Activated naive CD4-positive, alpha-beta T cell treated with anti-CD3 and anti-CD28 coated beads, Interleukin-2, amount 50 U/mL, for 72 hours (primary cell): Measurements from ENCODE around the gene DPP10. TPM values are rescaled to one million over a fixed set of nuclear protein-coding genes. Genes with fewer than 3 reads are reported as not detected.
"Not testable (repeated sequence)": the region's sequence is repeated elsewhere in the genome, so short reads cannot be mapped to it uniquely, and the experiment has no call there.

Source experiments
- ATAC-seq, 2 donors: fragments of 150-1000 bp; cut with Tn5 transposase; 2 replicates each; pipeline ENCODE4 v1.10.0; 2021; ENCODE audit warnings: mild to moderate bottlenecking in 2 of 2, moderate library complexity in 2 of 2
- DNase-seq, 2 donors: peaks; one replicate each; pipeline ENCODE4 v3.0.0; 2021 to 2022; ENCODE audit warnings: low spot score in 2 of 2
- H3K27ac Mint-ChIP-seq, 2 donors: one replicate each; pipeline ENCODE4 v1.8.0; 2022; ENCODE audit warnings: mild to moderate bottlenecking in 2 of 2, mixed read lengths in 2 of 2
- H3K36me3 Mint-ChIP-seq, 2 donors: one replicate each; pipeline ENCODE4 v1.8.0; 2022; ENCODE audit warnings: mixed read lengths in 2 of 2
- H3K9me3 Mint-ChIP-seq, 2 donors: one replicate each; pipeline ENCODE4 v1.8.0; 2022; ENCODE audit warnings: mixed read lengths in 2 of 2
- total RNA-seq, 2 donors: library from RNA; stranded (reverse); gene quantifications; one replicate each; pipeline ENCODE4 v1.2.3, GENCODE V29; 2022

DPP10 gene
- total RNA-seq, 2 donors from 2014 or later: not detected

DNA sequence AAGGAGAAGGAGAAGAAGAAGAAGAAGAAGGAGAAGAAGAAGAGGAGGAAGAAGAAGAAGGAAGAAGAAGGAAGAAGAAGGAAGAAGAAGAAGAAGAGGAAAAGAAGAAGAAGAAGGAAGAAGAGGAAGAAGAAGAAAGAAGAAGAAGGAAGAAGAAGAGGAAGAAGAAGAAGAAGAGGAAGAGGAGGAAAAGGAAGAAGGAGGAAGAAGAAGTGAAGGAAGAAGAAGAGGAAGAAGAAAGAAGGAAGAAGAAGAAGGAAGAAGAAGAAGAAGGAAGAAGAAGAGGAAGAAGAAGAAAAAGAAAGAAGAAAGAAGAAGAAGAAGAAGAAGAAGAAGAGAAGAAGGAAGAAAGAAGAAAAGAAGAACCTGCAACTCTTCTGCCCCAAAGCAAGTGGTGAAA, 942.0 kb downstream of the DPP10 start:
- Mint-ChIP-seq H3K9me3 (peaks cover 23 to 33% of the 10 kb centered on the region in 2 donors), H3K36me3 (peaks cover 6 to 22% of the 10 kb centered on the region in 2 donors), H3K27ac (no peak overlapping the region)
- ATAC-seq (no peak), DNase-seq (no peak)

DNA sequence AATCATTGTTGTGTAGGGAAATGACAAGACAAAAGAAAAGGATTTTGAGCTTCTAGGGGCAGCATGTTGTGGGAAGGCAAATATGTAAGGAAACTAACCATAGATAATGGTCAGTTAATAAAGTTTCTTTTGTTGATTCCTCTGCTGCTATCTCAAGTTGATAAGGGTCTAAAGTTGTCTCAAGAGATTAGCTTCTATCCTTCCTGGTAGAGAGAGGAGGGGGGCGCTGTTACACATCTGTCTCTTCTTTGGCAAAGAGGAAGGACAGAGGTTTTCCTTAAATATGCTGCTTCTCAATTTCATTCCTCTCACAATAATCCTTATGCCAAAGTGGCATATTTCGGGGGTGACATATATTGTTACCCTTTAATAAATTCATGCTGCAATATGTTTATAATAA, 944.0 kb downstream of the DPP10 start:
- Mint-ChIP-seq H3K36me3 (peaks cover 0 to 4% of the 10 kb centered on the region in 2 donors), H3K9me3 (peaks cover 11 to 24% of the 10 kb centered on the region in 2 donors), H3K27ac (no peak overlapping the region)
- DNase-seq (no peak), ATAC-seq (no peak)

DNA sequence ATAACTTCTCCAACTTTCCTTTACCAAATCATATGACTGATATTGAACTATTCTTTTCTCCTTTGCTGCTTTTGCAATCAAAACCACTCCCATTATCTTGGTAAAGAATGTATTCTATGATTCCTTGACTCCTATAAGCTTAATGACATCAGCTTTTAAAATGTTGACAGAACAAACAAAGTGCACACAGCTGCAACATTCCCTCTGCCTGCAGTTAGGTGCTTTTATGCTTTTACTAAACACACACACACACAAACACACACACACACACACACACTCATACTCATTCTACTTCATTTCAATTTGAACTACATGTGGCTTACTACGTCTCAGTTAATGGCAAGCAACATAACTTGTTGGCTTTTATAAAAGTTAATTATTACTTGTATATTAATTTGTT, 946.6 kb downstream of the DPP10 start:
- ATAC-seq (no peak), DNase-seq (no peak)
- H3K9me3 Mint-ChIP-seq: peaks cover 8 to 23% of the 10 kb centered on the region in 2 donors
- H3K27ac Mint-ChIP-seq: no peak overlapping the region
- no peaks in the 10 kb centered on the region for H3K36me3 Mint-ChIP-seq

DNA sequence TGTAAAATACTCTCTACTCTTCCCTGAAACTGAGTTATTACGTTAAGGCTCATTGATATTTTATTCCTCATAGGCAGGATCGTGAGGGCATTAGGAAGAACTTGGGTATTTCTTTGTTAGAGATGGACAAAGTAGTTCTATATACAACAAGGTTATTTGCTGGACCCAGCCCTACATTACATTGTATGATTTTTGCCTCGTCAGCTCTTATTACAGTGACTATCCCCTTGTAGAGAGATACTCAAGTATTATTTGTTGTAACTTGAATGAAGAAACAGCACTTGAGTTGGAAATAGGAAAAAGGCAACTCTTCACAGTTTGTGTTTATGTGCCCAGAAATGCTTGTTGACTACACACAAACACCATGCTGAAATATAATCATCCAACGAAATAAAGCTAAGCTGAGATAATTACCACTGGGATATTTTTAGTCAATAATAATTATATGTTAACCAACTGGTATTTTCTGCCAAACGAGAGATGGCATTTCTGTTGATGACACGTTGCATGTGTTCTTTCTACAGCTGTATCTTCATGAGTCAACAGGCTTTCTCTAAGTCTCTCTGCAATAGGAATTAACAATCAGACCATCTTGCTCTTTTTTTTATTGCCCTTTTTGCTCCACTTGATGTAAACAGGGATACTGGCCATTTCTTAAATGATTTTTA, 947.6 kb downstream of the DPP10 start:
- ATAC-seq: no peak
- DNase-seq: no peak
- Mint-ChIP-seq H3K9me3 (peaks cover 3 to 15% of the 10 kb centered on the region in 2 donors), H3K27ac (no peak overlapping the region), H3K36me3 (no peaks in the 10 kb centered on the region)

DNA sequence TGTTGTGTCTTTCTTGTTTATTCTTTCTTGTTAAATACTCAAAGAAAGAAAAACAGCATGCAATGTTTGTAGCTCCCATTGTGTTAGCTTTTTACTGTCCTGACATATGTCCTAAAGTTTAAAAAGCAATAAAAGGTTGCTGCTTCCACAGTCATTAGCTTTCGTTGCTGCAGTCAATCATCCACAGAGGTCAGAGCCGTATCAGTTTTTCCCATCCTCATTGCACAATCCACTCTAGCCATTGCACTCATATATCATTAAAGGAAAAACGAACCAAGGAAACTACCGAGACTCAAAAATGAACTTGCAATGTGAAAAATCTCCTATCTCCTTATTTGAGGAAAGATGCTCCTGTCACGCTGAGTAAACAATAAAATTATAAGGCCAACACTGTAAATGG, 954.1 kb downstream of the DPP10 start:
- Mint-ChIP-seq H3K36me3 (no peaks in the 10 kb centered on the region), H3K9me3 (peaks cover 10 to 18% of the 10 kb centered on the region in 2 donors), H3K27ac (no peak overlapping the region)
- ATAC-seq: no peak
- no peak for DNase-seq

DNA sequence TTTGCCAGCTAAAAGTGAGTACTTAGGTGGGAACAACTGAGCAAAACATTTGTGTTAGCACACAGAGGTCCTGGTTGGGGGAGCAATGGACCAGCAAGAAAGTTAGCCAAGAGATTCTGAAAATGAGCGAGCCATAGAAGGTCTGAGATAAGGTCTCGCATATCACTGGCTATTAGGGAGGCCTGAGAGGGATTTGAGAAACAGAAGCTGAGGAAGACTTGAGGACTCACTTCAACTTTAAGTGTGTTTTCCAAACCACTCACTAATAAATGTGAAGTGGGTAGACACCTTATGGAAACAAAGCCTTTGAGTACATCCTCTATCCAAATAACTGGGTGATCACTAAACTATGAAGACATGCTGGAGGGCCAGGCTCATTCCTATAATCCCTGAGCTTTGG, 958.5 kb downstream of the DPP10 start:
- ATAC-seq: no peak
- no peak for DNase-seq
- Mint-ChIP-seq H3K27ac (no peak overlapping the region), H3K9me3 (peaks cover 0 to 11% of the 10 kb centered on the region in 2 donors), H3K36me3 (no peaks in the 10 kb centered on the region)

DNA sequence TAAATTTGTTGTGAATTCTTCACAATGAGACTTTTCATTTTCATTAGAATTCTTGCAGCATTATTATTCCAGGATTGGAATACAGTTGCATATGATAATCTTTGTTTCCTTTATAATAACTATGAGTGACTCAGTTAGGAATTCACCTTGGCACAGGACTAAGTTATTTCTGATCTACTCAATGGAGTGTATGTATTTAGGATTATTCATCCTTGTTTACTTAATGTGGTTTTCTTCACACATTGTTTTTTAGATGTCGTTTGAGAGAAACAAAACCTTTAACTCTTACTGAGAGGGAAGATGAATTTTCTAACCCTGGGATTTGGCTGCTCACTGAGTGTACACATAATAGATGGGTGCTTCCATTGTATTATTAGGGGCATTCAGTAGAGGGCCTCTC, 970.1 kb downstream of the DPP10 start:
- H3K27ac Mint-ChIP-seq: no peak overlapping the region
- H3K9me3 Mint-ChIP-seq: peaks cover 5 to 23% of the 10 kb centered on the region in 2 donors
- no peaks in the 10 kb centered on the region for H3K36me3 Mint-ChIP-seq
- no peak for ATAC-seq
- DNase-seq: no peak

DNA sequence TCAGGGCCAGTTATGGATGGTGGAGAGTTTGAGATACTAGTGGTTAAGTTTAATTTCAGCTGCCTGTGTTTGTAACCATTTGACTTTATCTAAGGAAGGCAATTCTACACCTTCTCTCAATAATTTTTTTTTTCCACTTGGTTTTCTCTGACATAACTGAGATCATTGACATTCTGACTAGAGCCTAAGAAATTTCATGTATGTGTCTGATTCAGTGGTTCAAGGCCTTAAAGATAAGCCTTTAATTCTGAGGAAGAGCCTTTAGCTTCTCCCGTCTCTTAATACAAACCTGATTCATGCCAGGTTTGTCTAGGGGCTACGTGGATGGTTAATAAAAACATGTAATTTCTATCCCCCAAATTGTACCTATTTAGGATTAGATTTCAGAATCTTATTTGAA, 971.4 kb downstream of the DPP10 start:
- Mint-ChIP-seq H3K36me3 (peaks cover 0 to 5% of the 10 kb centered on the region in 2 donors), H3K9me3 (peaks cover 12 to 26% of the 10 kb centered on the region in 2 donors), H3K27ac (no peak overlapping the region)
- ATAC-seq: no peak
- no peak for DNase-seq

DNA sequence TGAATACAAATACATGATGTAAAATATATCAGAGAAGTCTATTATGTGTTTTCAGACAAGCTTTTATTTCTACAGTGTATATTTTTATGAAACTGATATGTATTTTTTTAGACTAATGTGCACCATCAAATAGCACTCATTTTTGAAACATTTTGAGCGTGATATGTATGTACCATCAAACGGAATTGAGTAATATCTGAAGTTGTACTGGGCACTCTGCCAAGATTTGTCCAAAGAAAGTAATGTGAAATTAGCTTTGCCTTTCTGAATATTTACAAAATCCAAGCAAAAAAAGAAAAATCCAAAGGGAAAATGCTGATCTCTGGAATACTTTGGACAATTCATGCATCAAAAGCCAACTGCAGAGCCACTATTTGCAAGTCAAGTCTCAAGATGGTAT, 972.0 kb downstream of the DPP10 start:
- Mint-ChIP-seq H3K36me3 (peaks cover 0 to 9% of the 10 kb centered on the region in 2 donors), H3K9me3 (peaks cover 12 to 30% of the 10 kb centered on the region in 2 donors), H3K27ac (no peak overlapping the region)
- DNase-seq (no peak), ATAC-seq (no peak)

DNA sequence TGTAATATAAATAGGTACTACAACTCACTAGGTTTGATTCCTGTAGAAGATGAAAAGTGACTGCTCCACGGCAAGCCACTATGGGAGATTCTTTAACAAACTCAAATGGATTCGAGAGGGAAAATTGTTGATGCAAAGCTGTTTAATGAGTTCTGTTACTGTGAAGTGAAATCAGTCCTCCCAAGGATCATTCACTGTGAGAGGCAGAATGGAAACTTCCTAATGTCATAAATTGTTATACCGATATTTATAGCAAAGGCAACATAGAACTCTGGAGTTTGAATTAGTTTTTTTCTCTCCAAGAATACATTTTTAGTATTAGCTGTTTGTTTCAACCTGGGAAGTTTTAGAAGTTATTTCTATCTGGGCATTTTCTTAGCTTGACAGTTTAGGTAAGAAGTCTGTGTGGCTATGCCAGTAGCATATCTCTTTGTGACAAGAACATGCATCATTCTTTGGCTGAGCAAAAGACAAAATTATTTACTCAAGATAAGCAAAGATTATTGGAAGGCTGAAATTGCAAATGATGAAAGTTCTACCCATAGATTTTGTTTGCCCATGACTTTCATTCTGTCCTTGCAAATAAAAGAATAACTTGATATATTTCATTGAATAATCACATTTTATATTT, 979.7 kb downstream of the DPP10 start:
- Mint-ChIP-seq H3K27ac (no peak overlapping the region), H3K36me3 (peaks cover 0 to 9% of the 10 kb centered on the region in 2 donors), H3K9me3 (peaks cover 19 to 21% of the 10 kb centered on the region in 2 donors)
- ATAC-seq (no peak), DNase-seq (no peak)

DNA sequence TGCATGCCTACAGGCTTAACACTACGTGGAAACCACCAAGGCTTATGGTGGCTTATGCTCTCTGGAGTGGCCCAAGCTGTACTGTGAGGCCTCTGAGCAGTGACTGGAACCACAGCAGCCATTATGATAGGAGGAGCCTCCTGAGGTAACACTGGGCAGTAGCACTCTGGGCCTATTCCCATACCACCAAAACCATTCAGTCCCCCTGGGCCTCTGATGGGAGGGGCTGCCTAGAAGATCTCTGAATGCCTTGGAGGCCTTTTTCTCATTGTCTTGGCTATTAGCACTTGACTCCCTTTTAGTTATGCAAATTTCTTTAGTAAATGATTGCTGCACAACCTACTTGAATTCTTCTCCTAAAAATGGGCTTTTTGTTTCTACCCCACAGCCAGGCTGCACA, 985.0 kb downstream of the DPP10 start:
- no peak for DNase-seq
- no peak for ATAC-seq
- peaks cover 20 to 28% of the 10 kb centered on the region in 2 donors for H3K9me3 Mint-ChIP-seq
- H3K27ac Mint-ChIP-seq: no peak overlapping the region
- peaks cover 0 to 6% of the 10 kb centered on the region in 2 donors for H3K36me3 Mint-ChIP-seq

DNA sequence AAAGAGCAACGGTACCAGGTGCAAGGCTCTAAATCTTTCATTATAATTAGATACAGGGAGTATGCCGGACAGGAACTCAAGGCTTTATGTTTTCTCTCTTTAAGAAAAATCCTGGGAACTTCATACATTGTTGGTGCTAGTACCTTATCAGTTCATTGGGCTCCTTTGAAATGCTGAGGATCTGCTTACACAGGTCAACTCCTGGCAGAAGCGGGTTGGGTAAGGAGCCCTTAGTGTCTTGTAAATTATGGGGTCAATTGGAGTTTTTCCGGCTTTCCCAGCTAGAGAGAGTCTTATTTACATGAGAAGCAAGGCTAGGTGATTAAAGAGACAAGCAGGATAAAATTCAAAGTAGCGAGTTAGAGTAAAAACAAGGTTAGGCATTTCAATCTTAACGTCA, 998.3 kb downstream of the DPP10 start:
- not testable (repeated sequence) for DNase-seq, ATAC-seq, H3K36me3 Mint-ChIP-seq, H3K27ac Mint-ChIP-seq
- peaks cover 10 to 19% of the 10 kb centered on the region in 2 donors for H3K9me3 Mint-ChIP-seq

DNA sequence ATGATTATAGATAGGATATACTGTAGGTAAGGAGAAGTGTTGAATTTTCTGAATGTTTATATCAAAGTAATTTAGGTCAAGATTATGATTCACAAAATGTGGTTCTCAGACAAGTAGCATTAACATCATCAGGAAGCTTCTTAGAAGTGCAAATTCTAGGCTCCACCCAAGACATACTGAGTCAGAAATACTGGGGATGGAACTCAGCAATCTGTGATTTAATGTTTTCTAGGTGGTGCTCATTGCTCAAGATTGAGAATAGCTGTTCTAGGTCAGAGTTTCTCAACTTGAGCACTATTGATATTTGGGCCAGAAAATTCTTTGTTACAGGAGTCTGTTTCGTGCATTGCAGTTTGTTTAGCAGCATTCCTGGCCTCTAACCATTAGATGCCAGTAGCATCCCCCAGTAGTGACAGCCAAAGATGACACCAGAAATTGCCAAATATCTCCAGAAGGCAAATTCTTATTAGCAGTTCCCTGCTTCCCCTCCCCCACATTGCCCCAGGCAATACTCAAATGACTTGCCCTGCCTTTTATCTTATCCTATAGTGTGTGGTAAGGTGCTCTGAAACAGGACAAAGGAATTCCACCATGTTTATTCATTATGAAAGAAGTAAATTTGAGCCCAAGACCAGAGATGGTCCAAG, 1001.2 kb downstream of the DPP10 start:
- H3K27ac Mint-ChIP-seq: no peak overlapping the region
- H3K9me3 Mint-ChIP-seq: peaks cover 26 to 35% of the 10 kb centered on the region in 2 donors
- ATAC-seq (no peak), DNase-seq (no peak)
- H3K36me3 Mint-ChIP-seq: peaks cover 8 to 14% of the 10 kb centered on the region in 2 donors

DNA sequence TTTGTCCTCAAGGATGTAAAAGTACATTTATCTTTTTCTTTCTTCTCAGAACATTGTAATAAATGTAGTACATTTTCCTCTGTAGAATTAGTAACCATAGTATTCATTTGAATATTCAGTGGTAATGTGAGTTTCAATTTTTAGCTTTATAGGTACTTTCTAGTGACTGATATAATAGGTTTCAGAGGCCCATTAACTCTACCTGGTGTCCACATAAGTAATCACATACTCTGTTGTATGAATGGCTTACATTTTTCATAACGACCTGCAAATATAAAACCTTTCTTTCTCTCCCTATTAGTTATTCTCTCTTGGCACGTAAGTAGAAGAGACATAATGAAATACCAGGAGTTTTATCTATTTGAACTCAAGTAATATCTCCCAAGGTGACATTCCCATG, 1017.6 kb downstream of the DPP10 start:
- Mint-ChIP-seq H3K9me3 (peaks cover 5 to 14% of the 10 kb centered on the region in 2 donors), H3K36me3 (no peaks in the 10 kb centered on the region), H3K27ac (no peak overlapping the region)
- DNase-seq: no peak
- no peak for ATAC-seq

DNA sequence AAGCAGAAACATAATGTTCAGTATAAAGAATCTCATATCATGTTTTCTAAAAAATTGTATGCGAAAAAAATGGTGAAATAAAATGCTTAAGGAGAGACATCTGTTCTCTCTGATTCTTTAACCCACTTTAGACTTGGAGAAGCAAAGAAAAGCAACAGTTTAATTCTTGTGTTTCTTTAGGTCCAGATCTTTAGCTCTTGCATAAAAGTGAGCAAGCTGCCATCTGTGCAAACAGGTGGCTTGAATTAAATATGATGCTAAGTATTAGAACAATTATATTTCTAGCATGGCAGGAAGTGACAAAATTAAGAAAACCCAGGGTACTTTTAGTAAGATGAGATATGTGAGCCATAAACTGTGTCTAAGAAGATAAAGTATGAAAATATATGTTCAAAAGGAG, 1038.3 kb downstream of the DPP10 start:
- H3K36me3 Mint-ChIP-seq: no peaks in the 10 kb centered on the region
- ATAC-seq (no peak), DNase-seq (no peak)
- H3K9me3 Mint-ChIP-seq: peaks cover 16 to 36% of the 10 kb centered on the region in 2 donors
- no peak overlapping the region for H3K27ac Mint-ChIP-seq

DNA sequence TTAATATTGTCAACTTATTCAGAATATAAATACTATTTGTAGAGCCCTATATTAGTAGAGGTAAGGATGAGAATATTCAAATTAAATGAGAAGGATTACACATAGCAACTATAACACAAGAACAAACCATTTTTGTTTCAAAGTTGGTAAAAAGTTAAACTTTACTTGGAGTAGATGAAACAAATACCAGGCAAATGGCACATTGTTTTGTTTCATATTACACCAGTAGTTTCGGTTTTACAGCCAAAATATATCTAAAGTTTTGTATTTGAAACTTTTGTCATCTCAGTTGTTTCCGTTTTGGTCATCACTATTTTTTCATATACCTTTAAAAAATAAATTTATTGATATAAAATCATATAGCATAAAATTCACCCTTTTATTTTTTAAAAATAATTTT, 1039.4 kb downstream of the DPP10 start:
- ATAC-seq (no peak), DNase-seq (no peak)
- peaks cover 9 to 28% of the 10 kb centered on the region in 2 donors for H3K9me3 Mint-ChIP-seq
- no peak overlapping the region for H3K27ac Mint-ChIP-seq
- no peaks in the 10 kb centered on the region for H3K36me3 Mint-ChIP-seq

DNA sequence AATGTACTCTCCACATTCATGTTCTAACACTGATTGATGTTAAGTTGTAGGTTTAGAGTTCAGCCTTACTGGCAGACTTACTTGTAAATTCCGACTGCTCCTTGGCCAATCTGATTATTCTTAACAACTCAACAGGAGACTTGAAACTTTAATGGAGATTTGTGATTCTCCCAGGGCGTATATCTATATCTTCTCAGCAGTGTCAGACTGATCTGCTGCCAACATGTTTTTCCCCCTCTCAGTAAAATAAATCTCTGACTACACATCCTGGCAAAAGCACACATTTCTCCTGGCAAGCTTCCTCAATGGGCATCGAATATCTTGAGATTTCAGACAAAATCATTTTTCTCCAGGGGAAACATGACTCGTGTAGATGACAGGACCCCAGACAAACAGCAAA, 1041.2 kb downstream of the DPP10 start:
- H3K27ac Mint-ChIP-seq: no peak overlapping the region
- ATAC-seq (no peak), DNase-seq (no peak)
- H3K36me3 Mint-ChIP-seq: no peaks in the 10 kb centered on the region
- peaks cover 9 to 23% of the 10 kb centered on the region in 2 donors for H3K9me3 Mint-ChIP-seq
